GM23338 (cell line): ENCODE results near the gene FABP1. TPM values are rescaled to one million over a fixed set of nuclear protein-coding genes. Genes with fewer than 3 reads are reported as not detected.

Source experiments
- ATAC-seq: fragments of 200-7000 bp; cut with Tn5 transposase; 3 replicates; pipeline ENCODE4 v1.9.1; 2020
- DNase-seq: peaks from one replicate; pipeline ENCODE4 v3.0.0-alpha.2; 2015; ENCODE audit warnings: low spot score
- H2AFZ ChIP-seq: fragments of 200-600 bp; sonication (generic); 2 replicates; pipeline ENCODE4 v1.8.0; 2016; ENCODE audit warnings: antibody characterized with exemption, mild to moderate bottlenecking, moderate library complexity
- H3F3A ChIP-seq: fragments of 200-600 bp; sonication (generic); replicated peaks from 2 replicates; pipeline ENCODE4 v1.8.0; 2017; ENCODE audit warnings: antibody characterized with exemption, mixed run types, low read depth
- H3K27ac ChIP-seq: fragments of 200-600 bp; sonication (generic); 2 replicates; pipeline ENCODE4 v1.6.1; 2016; ENCODE audit warnings: low read depth
- H3K27me3 ChIP-seq: fragments of 200-600 bp; sonication (generic); 2 replicates; pipeline ENCODE4 v1.8.0; 2016; ENCODE audit warnings: mild to moderate bottlenecking, mixed run types, moderate library complexity; ENCODE audit not compliant: insufficient read depth
- H3K36me3 ChIP-seq: fragments of 200-600 bp; sonication (generic); 2 replicates; pipeline ENCODE4 v1.8.0; 2016; ENCODE audit warnings: mild to moderate bottlenecking; ENCODE audit not compliant: insufficient read depth
- H3K4me1 ChIP-seq: fragments of 200-600 bp; sonication (generic); 2 replicates; pipeline ENCODE4 v1.8.0; 2016; ENCODE audit warnings: mild to moderate bottlenecking, moderate library complexity; ENCODE audit not compliant: insufficient read depth
- H3K4me2 ChIP-seq: fragments of 200-600 bp; sonication (generic); 2 replicates; pipeline ENCODE4 v1.7.1; 2017; ENCODE audit warnings: mixed run types
- H3K4me3 ChIP-seq: fragments of 200-600 bp; sonication (generic); 2 replicates; pipeline ENCODE4 v1.6.1; 2016; ENCODE audit warnings: mixed run types
- H3K79me2 ChIP-seq: fragments of 200-600 bp; sonication (generic); replicated peaks from 2 replicates; pipeline ENCODE4 v1.8.0; 2017; ENCODE audit warnings: mild to moderate bottlenecking; ENCODE audit not compliant: insufficient read depth
- H3K9me2 ChIP-seq: fragments of 200-600 bp; sonication (generic); 2 replicates; pipeline ENCODE4 v1.8.0; 2017; ENCODE audit not compliant: insufficient read depth
- H4K20me1 ChIP-seq: fragments of 200-600 bp; sonication (generic); replicated peaks from 2 replicates; pipeline ENCODE4 v1.8.0; 2017; ENCODE audit warnings: mild to moderate bottlenecking; ENCODE audit not compliant: insufficient read depth
- H3K27ac Mint-ChIP-seq: 2 replicates; pipeline ENCODE4 v1.8.0; 2020; ENCODE audit warnings: inconsistent platforms, mild to moderate bottlenecking, moderate library complexity, mixed read lengths
- H3K27me3 Mint-ChIP-seq: 3 replicates; pipeline ENCODE4 v1.8.0; 2022; ENCODE audit warnings: low read depth, mild to moderate bottlenecking, moderate library complexity, mixed read lengths, inconsistent platforms; ENCODE audit not compliant: insufficient read depth, poor library complexity
- H3K36me3 Mint-ChIP-seq: 3 replicates; pipeline ENCODE4 v1.8.0; 2021; ENCODE audit warnings: low read depth, mild to moderate bottlenecking, inconsistent platforms, moderate library complexity, mixed read lengths
- H3K4me1 Mint-ChIP-seq: 3 replicates; pipeline ENCODE4 v1.8.0; 2020; ENCODE audit warnings: mild to moderate bottlenecking, inconsistent platforms, mixed read lengths
- H3K4me3 Mint-ChIP-seq: 3 replicates; pipeline ENCODE4 v1.8.0; 2021; ENCODE audit warnings: moderate library complexity, mild to moderate bottlenecking, inconsistent platforms, mixed read lengths
- H3K9me3 Mint-ChIP-seq: 3 replicates; pipeline ENCODE4 v1.8.0; 2020; ENCODE audit warnings: moderate library complexity, mild to moderate bottlenecking, inconsistent platforms, mixed read lengths
- CREB1 ChIP-seq: fragments of 250-450 bp; sonication (Bioruptor Pico); IDR thresholded peaks from 2 replicates; pipeline ENCODE4 v1.5.0; 2020; ENCODE audit warnings: low read depth, mild to moderate bottlenecking, moderate library complexity
- ETS1 ChIP-seq: IDR thresholded peaks from 2 replicates; pipeline ENCODE4 v1.6.1; 2016; ENCODE audit warnings: antibody characterized with exemption
- EZH2 ChIP-seq: fragments of 200-600 bp; sonication (generic); IDR thresholded peaks from one replicate; pipeline ENCODE4 v1.8.0; 2017; ENCODE audit warnings: antibody characterized with exemption, mild to moderate bottlenecking, low read depth; ENCODE audit not compliant: unreplicated experiment
- EZH2phosphoT487 ChIP-seq: fragments of 200-600 bp; sonication (generic); IDR thresholded peaks from one replicate; pipeline ENCODE4 v1.8.1; 2018; ENCODE audit warnings: antibody characterized with exemption; ENCODE audit not compliant: unreplicated experiment
- JUNB ChIP-seq: IDR thresholded peaks from one replicate; pipeline ENCODE4 v1.6.1; 2016; ENCODE audit warnings: antibody characterized with exemption; ENCODE audit not compliant: unreplicated experiment
- NANOG ChIP-seq: IDR thresholded peaks from 2 replicates; pipeline ENCODE4 v1.6.1; 2016; ENCODE audit warnings: antibody characterized with exemption, borderline replicate concordance
- POLR2AphosphoS5 ChIP-seq: IDR thresholded peaks from 2 replicates; pipeline ENCODE4 v1.6.1; 2016; ENCODE audit warnings: antibody characterized with exemption, low read depth
- REST ChIP-seq: IDR thresholded peaks from one replicate; pipeline ENCODE4 v1.6.1; 2018; ENCODE audit warnings: antibody characterized with exemption; ENCODE audit not compliant: unreplicated experiment
- ZNF114 ChIP-seq: fragments of 250-450 bp; sonication (Bioruptor Pico); IDR thresholded peaks from 2 replicates; pipeline ENCODE4 v1.5.0; 2020; ENCODE audit warnings: mild to moderate bottlenecking, moderate library complexity
- ZNF462 ChIP-seq: fragments of 250-450 bp; sonication (Bioruptor Pico); IDR thresholded peaks from 2 replicates; pipeline ENCODE4 v1.5.0; 2020; ENCODE audit warnings: mild to moderate bottlenecking, moderate library complexity
- polyA plus RNA-seq: library from polyadenylated mRNA; unstranded; fragments of >200 nt; fragmentation: Nextera tagmentation; extraction: Ambion mirVana; gene quantifications from 2 replicates; pipeline ENCODE4 v1.2.1, GENCODE V29; 2016
- total RNA-seq: library from RNA; depleted of rRNA; stranded (reverse); fragments of >200 nt; shearing (Covaris generic); gene quantifications from 2 replicates; pipeline ENCODE4 v1.2.3, GENCODE V29; 2014

Gene FABP1
- total and polyA plus RNA-seq, 2 experiments from 2014 or later: not detected

- no peak for TF ChIP-seq REST
- no peak for TF ChIP-seq EZH2phosphoT487
- TF ChIP-seq POLR2AphosphoS5: no peak
- TF ChIP-seq EZH2: no peak
These were observed 40.5 kb upstream of the FABP1 start (continued) for GRCh38 chr2:88168386-88168785.

- H3K36me3 Mint-ChIP-seq: peaks cover 8% of the 10 kb centered on the region; the same call in 2 of the 3 replicates
- Histone ChIP-seq H3K79me2 (no peaks in the 10 kb centered on the region), H3K27me3 (no peaks in the 10 kb centered on the region), H3K27ac (no peak overlapping the region), H2AFZ (no peak overlapping the region), H3K4me3 (no peak overlapping the region), H3K4me1 (peaks cover 21% of the 10 kb centered on the region), H3K9me2 (no peaks in the 10 kb centered on the region), H3K4me2 (no peak overlapping the region), H3F3A (no peaks in the 10 kb centered on the region), H3K36me3 (no peaks in the 10 kb centered on the region), H4K20me1 (no peaks in the 10 kb centered on the region)
- H3K9me3 Mint-ChIP-seq: peaks cover 10% of the 10 kb centered on the region; the same call in 2 of the 3 replicates
- H3K4me3 Mint-ChIP-seq: no peak overlapping the region
- ATAC-seq (no peak), DNase-seq (no peak)
- no peak overlapping the region for H3K27ac Mint-ChIP-seq
- H3K4me1 Mint-ChIP-seq: peaks cover 19% of the 10 kb centered on the region
- H3K27me3 Mint-ChIP-seq: peaks cover 14% of the 10 kb centered on the region
- TF ChIP-seq CREB1 (CRISPR knock-in tag) (no peak), ETS1 (no peak), ZNF462 (CRISPR knock-in tag) (no peak), EZH2phosphoT487 (no peak), EZH2 (no peak), NANOG (no peak), ZNF114 (no peak), REST (no peak), JUNB (no peak), POLR2AphosphoS5 (no peak)
These were observed 39.9 kb upstream of the FABP1 start for GRCh38 chr2:88167740-88168139.
